Stimulated activated CD8-positive, alpha-beta memory T cell treated with anti-CD3 and anti-CD28 coated beads, Interleukin-15, amount 100 ng/mL, for 48 hours (primary cell): ENCODE measurements around the gene FGF14.

Source experiments
- DNase-seq, 2 donors: peaks; one replicate each; pipeline ENCODE4 v3.0.0-alpha.2; 2020; ENCODE audit warnings: low read depth in 2 of 2

Gene FGF14

GRCh38 chr13:101792189-101792588, 609.7 kb downstream of the FGF14 start:
- no peak for DNase-seq

- no peak for DNase-seq
Measured at GRCh38 chr13:101785858-101786257, 616.0 kb downstream of the FGF14 start.

GRCh38 chr13:101784313-101784712, 617.5 kb downstream of the FGF14 start:
- no peak for DNase-seq

GRCh38 chr13:101783554-101783953, 618.3 kb downstream of the FGF14 start:
- no peak for DNase-seq

GRCh38 chr13:101780211-101780610, 621.6 kb downstream of the FGF14 start:
- no peak for DNase-seq

GRCh38 chr13:101779147-101779546, 622.7 kb downstream of the FGF14 start:
- no peak for DNase-seq

GRCh38 chr13:101775267-101775666, 626.6 kb downstream of the FGF14 start:
- DNase-seq = no peak

GRCh38 chr13:101774393-101774792, 627.5 kb downstream of the FGF14 start:
- no peak for DNase-seq

- no peak for DNase-seq
Measured at GRCh38 chr13:101773062-101773461, 628.8 kb downstream of the FGF14 start.

- DNase-seq = no peak
Measured at GRCh38 chr13:101767131-101767530, 634.7 kb downstream of the FGF14 start.

- no peak for DNase-seq
Measured at GRCh38 chr13:101763191-101763590, 638.7 kb downstream of the FGF14 start.

GRCh38 chr13:101757446-101758039, 644.3 kb downstream of the FGF14 start:
- DNase-seq = no peak

GRCh38 chr13:101755228-101755887, 646.5 kb downstream of the FGF14 start:
- DNase-seq = no peak

GRCh38 chr13:101752432-101752831, 649.4 kb downstream of the FGF14 start:
- no peak for DNase-seq

GRCh38 chr13:101751488-101751887, 650.4 kb downstream of the FGF14 start:
- DNase-seq = no peak

GRCh38 chr13:101749584-101749983, 652.3 kb downstream of the FGF14 start:
- DNase-seq = no peak

- no peak for DNase-seq
Measured at GRCh38 chr13:101747039-101747438, 654.8 kb downstream of the FGF14 start.

GRCh38 chr13:101746513-101746912, 655.3 kb downstream of the FGF14 start:
- DNase-seq = no peak

- no peak for DNase-seq
Measured at GRCh38 chr13:101739382-101740178, 662.3 kb downstream of the FGF14 start.

GRCh38 chr13:101738336-101738735, 663.5 kb downstream of the FGF14 start:
- no peak for DNase-seq

- DNase-seq = no peak
Measured at GRCh38 chr13:101736566-101736965, 665.3 kb downstream of the FGF14 start.

- DNase-seq = no peak
Measured at GRCh38 chr13:101730420-101731000, 671.3 kb downstream of the FGF14 start.

GRCh38 chr13:101728615-101729014, 673.2 kb downstream of the FGF14 start:
- DNase-seq = no peak
